Lung (tissue), 12 donors: ENCODE data around the gene CHST11. TPM values are rescaled to one million over a fixed set of nuclear protein-coding genes. Genes with fewer than 3 reads are reported as not detected.
"Not testable (repeated sequence)": the region's sequence is repeated elsewhere in the genome, so short reads cannot be mapped to it uniquely, and the experiment has no call there.

ENCODE experiments used
- ATAC-seq: fragments of 200-7000 bp; cut with Tn5 transposase; one replicate; pipeline ENCODE4 v1.9.1; 2020; ENCODE audit warnings: moderate number of reproducible peaks; ENCODE audit not compliant: insufficient read depth, low FRiP score
- DNase-seq, 3 donors: peaks; one replicate each; pipeline ENCODE4 v3.0.0-alpha.2; 2013 to 2017
- H3K27ac ChIP-seq, 2 donors: one replicate each; pipeline ENCODE4 v1.5.1; 2013; ENCODE audit warnings: mild to moderate bottlenecking in 2 of 2, moderate library complexity in 2 of 2, control low read depth in 1 of 2, inconsistent platforms in 1 of 2, low read depth in 1 of 2, low read length in 1 of 2
- H3K27me3 ChIP-seq, 3 donors: one replicate each; pipeline ENCODE4 v1.5.1; 2013; ENCODE audit warnings: low read length in 2 of 3; ENCODE audit not compliant: control insufficient read depth in 3 of 3, insufficient read depth in 3 of 3
- H3K36me3 ChIP-seq, 4 donors: one replicate each; pipeline ENCODE4 v1.5.1; 2013; ENCODE audit warnings: low read length in 4 of 4, mild to moderate bottlenecking in 1 of 4, moderate library complexity in 1 of 4; ENCODE audit not compliant: control insufficient read depth in 4 of 4, insufficient read depth in 4 of 4
- H3K4me1 ChIP-seq, 5 donors: one replicate each; pipeline ENCODE4 v1.5.1; 2013; ENCODE audit warnings: low read length in 5 of 5, mild to moderate bottlenecking in 2 of 5, moderate library complexity in 1 of 5; ENCODE audit not compliant: control insufficient read depth in 5 of 5, insufficient read depth in 5 of 5
- H3K4me3 ChIP-seq: one replicate; pipeline ENCODE4 v1.5.1; 2013; ENCODE audit warnings: mild to moderate bottlenecking, control low read depth, moderate library complexity
- H3K9ac ChIP-seq, 2 donors: one replicate each; pipeline ENCODE4 v1.5.1; 2013; ENCODE audit warnings: low read length in 2 of 2, control low read depth in 1 of 2; ENCODE audit not compliant: insufficient read depth in 1 of 2
- H3K9me3 ChIP-seq, 4 donors: one replicate each; pipeline ENCODE4 v1.5.1; 2013; ENCODE audit warnings: low read length in 3 of 4, mild to moderate bottlenecking in 1 of 4, moderate library complexity in 1 of 4; ENCODE audit not compliant: control insufficient read depth in 4 of 4, insufficient read depth in 3 of 4
- CTCF ChIP-seq: IDR thresholded peaks from 2 replicates; pipeline ENCODE4 v1.5.1; 2012; ENCODE audit warnings: mild to moderate bottlenecking; ENCODE audit errors: control extremely low read depth, extremely low read depth
- WGBS, 2 donors: extraction: QIAGEN DNeasy Blood & Tissue Kit; methylation state at CpG; one replicate each; pipeline ENCODE4 v1.1.7; 2013; 5-methylcytosine and 5-hydroxymethylcytosine counted together
- polyA plus RNA-seq, 2 donors: library from polyadenylated mRNA; stranded (reverse); fragments of 200-250 nt; gene quantifications; one replicate each; pipeline ENCODE4 v1.2.1, GENCODE V29; 2013
- total RNA-seq, 2 donors: library from RNA; depleted of rRNA in 1 of 2; stranded (reverse); fragments of >200 nt in 1 of 2; gene quantifications; one replicate each; pipeline ENCODE4 v1.2.1, GENCODE V29; 2014 to 2021
- donor health status: control.
- donor health status: control.
- donor health status: Bipolar disorder and iron deficiency.
- donor health status: healthy.
- donor health status: DM: yes; HTN: yes; CAD: no.

The CHST11 gene
- total and polyA plus RNA-seq, 4 donors = 9.0 to 63.2 (median 27.7) TPM

- Histone ChIP-seq H3K4me3 (no peak overlapping the region), H3K27me3 (no peaks in the 10 kb centered on the region), H3K36me3 (no peaks in the 10 kb centered on the region), H3K9ac (no peak overlapping the region), H3K27ac (no peak overlapping the region), H3K4me1 (peaks cover 0 to 7% (median 0%) of the 10 kb centered on the region in 5 donors), H3K9me3 (no peaks in the 10 kb centered on the region)
- ATAC-seq (no peak), DNase-seq (no peak)
- TF ChIP-seq CTCF = no peak
- 76 to 86% methylated on average over 8 of the region's 8 CpGs for WGBS, 2 donors
These were observed 114.6 kb downstream of the CHST11 start for GRCh38 chr12:104571328-104571727.

- not testable (repeated sequence) for H3K4me1 ChIP-seq, H3K9ac ChIP-seq, H3K27me3 ChIP-seq, H3K27ac ChIP-seq, H3K9me3 ChIP-seq, H3K4me3 ChIP-seq, ATAC-seq, H3K36me3 ChIP-seq, DNase-seq
- WGBS, 2 donors = 96 to 98% methylated on average over 1 of the region's 3 CpGs
These were observed 117.6 kb downstream of the CHST11 start for GRCh38 chr12:104574353-104574752.

- H3K27ac ChIP-seq, H3K27me3 ChIP-seq, DNase-seq, H3K4me1 ChIP-seq, ATAC-seq, H3K4me3 ChIP-seq, H3K9ac ChIP-seq, H3K36me3 ChIP-seq, H3K9me3 ChIP-seq: not testable (repeated sequence)
- 77 to 91% methylated on average over 6 of the region's 6 CpGs for WGBS, 2 donors
These were observed 118.0 kb downstream of the CHST11 start for GRCh38 chr12:104574758-104575157.

GRCh38 chr12:104575442-104576186 is 118.9 kb downstream of the CHST11 start:
- Histone ChIP-seq H3K9me3 (no peaks in the 10 kb centered on the region), H3K27ac (no peak overlapping the region), H3K27me3 (no peaks in the 10 kb centered on the region), H3K4me1 (no peaks in the 10 kb centered on the region), H3K4me3 (no peak overlapping the region), H3K9ac (no peak overlapping the region), H3K36me3 (no peaks in the 10 kb centered on the region)
- TF ChIP-seq CTCF = no peak
- WGBS, 2 donors = 89 to 93% methylated on average over 12 of the region's 12 CpGs
- DNase-seq (no peak), ATAC-seq (no peak)
